Brain pericyte (primary cell): Measurements from ENCODE around the gene IL36B.

Experiments
- DNase-seq: peaks from one replicate; pipeline ENCODE4 v3.0.0-alpha.2; 2012; ENCODE audit warnings: low read depth, low spot score

IL36B gene

GRCh38 chr2:113076954-113077669 lies 24.4 kb upstream of the IL36B start:
- DNase-seq: no peak

DNA sequence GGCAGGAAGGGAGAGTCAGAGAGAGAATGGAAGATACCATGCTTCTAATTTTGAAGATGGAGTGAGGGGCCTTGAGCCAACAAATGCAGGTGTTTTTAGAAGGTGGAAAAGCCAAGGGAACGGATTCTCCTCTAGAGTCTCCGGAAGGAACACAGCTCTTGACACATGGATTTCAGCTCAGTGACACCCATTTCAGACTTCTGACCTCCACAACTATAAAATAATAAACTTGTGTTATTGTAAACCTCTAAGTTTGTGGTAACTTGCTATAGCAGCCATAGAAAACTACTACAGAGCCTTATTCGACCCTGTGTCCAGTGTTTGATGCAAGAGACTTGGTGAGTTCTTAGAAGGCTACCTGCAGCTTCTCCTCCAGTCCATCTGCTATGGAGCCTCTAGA lies 22.9 kb upstream of the IL36B start:
- DNase-seq: no peak

DNA sequence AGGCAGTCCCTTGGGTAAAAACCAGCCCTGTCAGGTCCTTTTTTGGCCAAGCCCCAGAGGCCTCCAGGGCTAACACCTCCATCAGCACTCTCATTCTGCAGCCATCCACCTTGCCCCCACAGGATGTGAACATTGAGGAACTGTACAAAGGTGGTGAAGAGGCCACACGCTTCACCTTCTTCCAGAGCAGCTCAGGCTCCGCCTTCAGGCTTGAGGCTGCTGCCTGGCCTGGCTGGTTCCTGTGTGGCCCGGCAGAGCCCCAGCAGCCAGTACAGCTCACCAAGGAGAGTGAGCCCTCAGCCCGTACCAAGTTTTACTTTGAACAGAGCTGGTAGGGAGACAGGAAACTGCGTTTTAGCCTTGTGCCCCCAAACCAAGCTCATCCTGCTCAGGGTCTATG lies 22.4 kb upstream of the IL36B start:
- no peak for DNase-seq

GRCh38 chr2:113073325-113073834 lies 20.7 kb upstream of the IL36B start:
- no peak for DNase-seq

DNA sequence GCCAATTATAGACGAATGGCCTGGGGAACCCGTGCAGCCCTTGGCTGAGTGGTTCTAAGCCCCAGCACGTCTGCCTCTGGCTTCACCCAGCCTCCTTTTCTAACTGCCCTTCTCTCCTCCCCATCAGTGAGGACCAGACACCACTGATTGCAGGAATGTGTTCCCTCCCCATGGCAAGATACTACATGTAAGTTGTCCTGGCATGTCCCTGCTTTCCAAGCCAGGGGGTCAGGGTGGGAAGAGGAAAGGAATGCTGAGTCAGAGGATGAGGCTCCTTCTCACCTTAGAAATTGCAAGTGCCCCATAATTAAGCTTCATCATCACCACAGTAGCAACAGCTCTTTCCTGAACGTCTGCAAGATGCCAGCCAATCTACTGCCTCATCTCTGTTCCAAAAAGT lies 19.9 kb upstream of the IL36B start:
- DNase-seq: no peak

DNA sequence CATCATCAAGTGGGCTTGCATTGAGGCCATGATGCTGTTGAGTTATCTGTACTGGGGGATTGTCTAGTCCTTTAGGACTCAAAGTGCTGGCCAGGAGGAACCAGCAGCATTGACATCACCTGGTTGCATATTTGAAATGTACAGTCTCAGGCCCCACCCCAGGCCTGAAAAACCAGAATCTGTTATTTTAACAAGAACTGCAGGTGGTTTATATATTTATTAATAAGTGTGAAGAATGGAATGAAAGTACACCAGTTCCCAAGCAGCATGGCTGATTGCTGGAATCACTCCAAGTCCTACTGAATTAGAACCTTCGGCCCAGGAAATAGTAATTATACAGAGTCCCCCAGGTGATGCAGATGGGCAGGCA lies 17.9 kb upstream of the IL36B start:
- DNase-seq: no peak

DNA sequence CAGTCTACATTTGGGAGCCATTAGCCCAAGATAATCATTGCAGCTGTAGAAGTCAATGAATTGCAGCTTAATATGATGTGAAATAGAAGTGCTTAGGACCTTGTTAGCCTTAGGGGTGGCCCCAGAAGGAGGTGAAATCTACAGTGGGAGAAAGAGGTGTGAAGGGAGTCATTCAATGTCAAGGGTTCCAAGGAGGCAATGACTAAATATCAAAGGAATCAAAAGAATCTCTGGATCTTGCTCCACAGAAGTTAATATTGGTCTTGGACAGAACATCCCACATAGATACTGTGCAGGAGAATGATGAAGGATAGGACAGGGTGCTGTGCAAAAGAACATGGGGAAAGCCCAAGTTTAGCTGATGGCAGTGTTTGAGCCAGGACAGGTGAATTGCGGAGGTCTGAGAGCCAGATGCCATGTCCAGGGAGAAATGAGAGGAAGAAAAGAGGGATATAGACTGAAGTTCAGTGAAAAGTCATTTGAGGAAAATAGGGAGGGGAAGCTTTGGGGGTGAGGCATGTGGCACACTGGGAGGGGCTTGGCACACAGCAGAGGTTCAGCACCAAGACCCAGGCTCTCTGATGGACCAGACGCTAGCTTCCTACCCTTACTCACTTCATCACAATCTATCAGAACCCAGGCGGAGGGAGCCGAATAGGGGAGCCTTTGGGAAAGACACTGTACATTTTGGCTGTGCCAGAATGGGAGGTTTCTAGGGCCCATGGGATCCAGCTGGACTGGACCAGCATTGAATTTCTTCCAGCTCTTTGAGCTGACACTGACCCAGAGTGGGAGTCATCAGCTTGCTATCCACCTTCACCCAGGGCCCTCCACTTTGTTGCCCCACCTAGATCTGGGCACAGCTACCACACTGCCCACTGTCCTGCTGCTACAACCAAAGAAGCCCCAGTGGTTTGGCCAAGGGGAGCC lies 17.3 kb upstream of the IL36B start:
- DNase-seq: no peak

GRCh38 chr2:113068706-113069485 lies 16.2 kb upstream of the IL36B start:
- DNase-seq: no peak

DNA sequence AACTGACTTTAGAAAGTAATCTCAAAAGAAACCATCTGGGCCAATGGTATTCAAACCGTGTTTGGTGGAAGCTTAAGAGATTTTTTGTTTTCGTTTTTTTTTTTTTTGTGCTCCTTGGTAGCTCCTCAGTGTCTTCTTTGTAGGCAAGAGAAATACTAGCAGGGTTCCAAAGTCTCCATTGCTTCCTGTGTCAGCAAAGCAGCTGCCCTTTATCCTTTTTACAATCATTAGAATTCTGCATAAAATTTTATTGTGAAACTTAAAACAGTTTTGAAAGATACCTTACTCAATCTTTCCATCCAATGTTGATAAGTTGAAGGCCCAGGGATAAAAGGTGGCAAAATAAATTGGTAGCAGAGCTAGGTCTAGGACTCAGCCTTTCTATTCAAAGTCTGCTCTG lies 15.6 kb upstream of the IL36B start:
- DNase-seq: no peak

GRCh38 chr2:113067681-113068080 lies 15.0 kb upstream of the IL36B start, which contains the start of gene IL1F10:
TSS of gene IL1F10 (plus strand) at chr2:113067970. CDS start at chr2:113072739, 4,769 bp downstream.
- no peak for DNase-seq

DNA sequence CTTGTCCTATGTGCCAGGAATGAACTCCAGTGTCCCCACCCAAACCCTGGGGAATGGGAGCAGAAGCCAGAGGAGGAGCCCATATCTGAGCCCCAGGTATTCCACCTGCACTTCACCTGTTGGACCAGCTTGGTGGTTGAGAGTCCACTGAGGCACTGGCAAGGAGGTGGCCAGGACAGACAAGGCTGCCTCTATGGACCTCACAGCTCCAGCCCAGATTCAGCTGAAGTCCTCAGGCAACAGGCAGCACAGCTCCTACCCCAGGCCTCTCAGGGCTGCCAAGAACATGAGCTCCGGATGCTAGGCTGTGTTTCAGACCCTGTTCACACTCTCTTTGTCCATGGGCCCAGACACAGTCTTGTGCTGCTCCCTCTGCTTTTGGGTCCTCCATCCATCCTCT lies 12.2 kb upstream of the IL36B start:
- DNase-seq: no peak

GRCh38 chr2:113064281-113064680 lies 11.6 kb upstream of the IL36B start:
- no peak for DNase-seq

- DNase-seq: no peak
These were observed 9.5 kb upstream of the IL36B start for GRCh38 chr2:113061896-113062770.

DNA sequence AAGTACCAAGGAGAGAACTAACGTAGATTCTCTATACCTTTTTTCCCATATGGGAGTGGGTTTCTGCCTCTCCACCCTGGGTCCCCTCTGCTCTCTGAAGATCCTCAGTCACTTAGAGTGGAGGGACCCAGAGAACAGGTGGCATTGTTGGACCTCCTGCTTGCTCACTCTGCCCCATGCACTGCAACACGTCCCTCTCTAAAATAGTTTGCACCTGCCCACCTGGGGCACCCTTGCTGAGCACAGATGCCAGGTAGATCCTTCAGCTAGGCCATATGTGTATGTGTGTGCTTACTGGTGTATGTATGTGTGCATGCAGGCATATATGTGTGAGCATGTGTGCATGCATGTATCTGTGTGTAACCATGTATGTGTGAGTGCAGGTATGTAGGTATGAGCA lies 8.6 kb upstream of the IL36B start:
- no peak for DNase-seq

DNA sequence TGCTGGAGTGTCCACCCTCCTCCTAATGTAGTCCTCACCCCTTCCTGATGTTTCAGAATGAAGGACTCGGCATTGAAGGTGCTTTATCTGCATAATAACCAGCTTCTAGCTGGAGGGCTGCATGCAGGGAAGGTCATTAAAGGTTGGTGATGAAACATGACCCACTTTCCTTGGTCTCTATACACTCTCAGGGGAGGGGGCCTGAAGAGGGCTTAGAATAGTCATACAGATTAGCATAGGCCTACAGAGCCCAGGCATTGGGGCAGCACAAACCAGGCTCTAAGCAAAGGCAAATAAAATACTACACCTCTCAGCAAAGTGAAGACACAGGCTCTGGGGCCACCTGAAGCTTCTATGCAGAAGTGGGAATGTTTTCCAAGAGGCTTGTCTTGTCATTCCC lies 8.1 kb upstream of the IL36B start:
- DNase-seq: no peak

- DNase-seq: no peak
These were observed 7.7 kb upstream of the IL36B start for GRCh38 chr2:113060396-113060795.

DNA sequence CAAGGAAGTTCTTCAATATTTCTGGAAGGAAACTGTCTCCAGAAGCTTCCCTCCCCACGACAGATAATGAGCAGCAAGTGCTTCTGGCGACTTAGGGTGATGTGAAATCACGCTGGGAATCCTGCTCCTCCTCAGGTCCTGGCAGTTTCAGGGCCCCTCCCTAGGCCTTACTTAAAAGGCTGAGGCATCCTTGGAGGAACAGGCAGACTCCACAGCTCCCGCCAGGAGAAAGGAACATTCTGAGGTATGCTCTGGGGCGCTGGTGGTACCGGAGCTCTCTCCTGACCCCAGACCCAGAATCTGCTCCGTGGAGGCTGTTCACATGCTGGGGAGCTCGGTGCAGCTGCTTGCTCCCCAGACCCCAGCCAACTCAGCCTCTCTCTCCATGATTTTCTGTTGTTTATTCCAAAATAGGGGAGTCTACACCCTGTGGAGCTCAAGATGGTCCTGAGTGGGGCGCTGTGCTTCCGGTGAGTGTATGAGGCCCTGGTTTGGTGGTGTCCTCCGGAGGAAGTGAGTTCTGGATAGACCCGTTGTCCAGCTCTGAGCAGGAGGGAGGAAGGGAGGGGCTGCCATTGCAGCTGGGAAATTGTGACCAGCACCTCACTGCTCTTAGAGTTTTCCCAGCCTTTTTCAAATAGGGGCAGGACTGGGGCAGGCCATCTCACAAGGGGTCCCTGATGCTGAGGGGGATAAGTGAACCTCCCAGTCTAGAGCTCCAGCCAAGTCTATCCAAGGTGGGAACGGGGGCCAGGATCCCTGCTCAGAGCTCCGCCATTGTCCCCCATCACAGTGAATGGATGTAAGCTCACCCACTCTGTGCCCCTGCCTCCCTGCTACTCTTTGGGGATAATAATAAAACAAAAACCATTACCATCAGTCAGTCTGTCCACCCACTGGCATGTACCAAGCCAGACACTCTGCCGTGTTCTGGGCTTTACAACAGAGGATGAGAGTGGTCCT lies 6.6 kb upstream of the IL36B start, which contains the start of gene IL36RN:
IL36RN (plus strand) TSS at position 201 of the 963 bp plus-strand sequence; CDS start at position 442, 241 bp downstream.
- DNase-seq: no peak

GRCh38 chr2:113058411-113058994 lies 5.8 kb upstream of the IL36B start:
- DNase-seq: no peak

- no peak for DNase-seq
These were observed 4.5 kb upstream of the IL36B start for GRCh38 chr2:113057117-113057516.
